Measurements from ENCODE around the gene SIK2. TPM values are rescaled to one million over a fixed set of nuclear protein-coding genes. Genes with fewer than 3 reads are reported as not detected.

Gene SIK2
- polyA plus RNA-seq, 3 donors, result 20.0 to 24.7 (median 23.9) TPM

GRCh38 chr11:111727431-111727830, 125.2 kb downstream of the SIK2 start:
- no peak for DNase-seq

GRCh38 chr11:111729071-111729830, 127.0 kb downstream of the SIK2 start:
- DNase-seq, result no peak

DNA sequence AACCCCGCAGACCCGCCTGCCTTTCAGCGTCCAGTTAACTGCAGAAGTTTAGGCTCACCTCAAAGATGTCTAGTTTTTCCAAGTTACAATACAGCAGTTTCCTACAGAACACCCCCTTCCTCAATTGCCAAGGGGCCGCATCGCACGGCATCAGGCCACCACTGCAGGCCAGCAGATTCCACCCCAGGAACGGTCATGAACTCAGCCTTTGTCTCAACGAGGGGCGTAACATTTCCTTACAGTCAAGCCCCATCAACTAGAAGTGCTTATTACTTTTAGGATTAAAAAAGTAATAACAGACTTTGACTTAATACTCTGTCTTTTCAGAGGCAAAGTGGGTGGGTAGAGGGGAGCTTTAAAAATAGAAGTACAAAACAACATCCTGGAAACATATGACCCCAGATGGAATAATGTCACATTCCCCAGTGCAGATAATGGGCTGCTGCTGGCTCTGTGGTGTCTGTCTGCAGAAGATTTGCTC, 127.6 kb downstream of the SIK2 start:
- no peak for DNase-seq

DNA sequence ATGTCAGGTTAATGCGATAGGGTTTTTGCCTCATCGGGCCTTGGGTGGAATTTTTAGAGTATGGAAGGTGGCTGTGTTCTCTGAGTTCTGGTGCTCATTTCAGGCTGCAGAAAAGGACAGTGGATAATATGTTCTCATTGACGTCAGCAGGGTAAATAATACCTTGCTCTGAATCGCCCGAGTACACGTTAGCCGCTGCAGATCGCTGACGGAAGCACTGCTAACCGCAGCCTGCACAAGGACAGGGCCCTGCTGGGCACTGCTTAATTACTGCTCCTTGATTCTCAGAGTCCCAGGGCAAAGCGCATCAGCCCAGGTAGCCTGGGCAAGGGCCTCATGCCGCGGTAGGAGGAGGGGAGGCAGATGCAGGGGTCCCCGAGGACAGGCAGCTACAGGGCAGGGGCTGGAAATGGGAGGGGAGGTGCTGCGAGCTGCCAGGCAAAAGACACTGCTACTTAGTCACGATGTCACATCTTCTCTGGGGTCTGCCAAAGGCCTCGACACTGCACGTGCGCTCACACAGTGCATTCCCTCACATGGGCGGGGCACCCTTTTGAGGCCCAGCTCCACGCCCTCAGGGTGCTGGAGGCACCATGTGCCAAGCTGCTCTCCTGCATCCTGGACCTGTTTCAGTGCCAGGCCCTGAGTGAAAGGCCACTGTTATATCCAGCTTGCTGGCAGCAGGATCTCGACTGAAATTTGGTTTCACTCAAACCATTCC, 128.8 kb downstream of the SIK2 start:
- peak; percentile 58 for DNase-seq

- no peak for DNase-seq
Measured at GRCh38 chr11:111731821-111732220, 129.6 kb downstream of the SIK2 start.

- no peak for DNase-seq
Measured at GRCh38 chr11:111733016-111733415, 130.8 kb downstream of the SIK2 start.

GRCh38 chr11:111733611-111734088, 131.4 kb downstream of the SIK2 start:
- no peak for DNase-seq

DNA sequence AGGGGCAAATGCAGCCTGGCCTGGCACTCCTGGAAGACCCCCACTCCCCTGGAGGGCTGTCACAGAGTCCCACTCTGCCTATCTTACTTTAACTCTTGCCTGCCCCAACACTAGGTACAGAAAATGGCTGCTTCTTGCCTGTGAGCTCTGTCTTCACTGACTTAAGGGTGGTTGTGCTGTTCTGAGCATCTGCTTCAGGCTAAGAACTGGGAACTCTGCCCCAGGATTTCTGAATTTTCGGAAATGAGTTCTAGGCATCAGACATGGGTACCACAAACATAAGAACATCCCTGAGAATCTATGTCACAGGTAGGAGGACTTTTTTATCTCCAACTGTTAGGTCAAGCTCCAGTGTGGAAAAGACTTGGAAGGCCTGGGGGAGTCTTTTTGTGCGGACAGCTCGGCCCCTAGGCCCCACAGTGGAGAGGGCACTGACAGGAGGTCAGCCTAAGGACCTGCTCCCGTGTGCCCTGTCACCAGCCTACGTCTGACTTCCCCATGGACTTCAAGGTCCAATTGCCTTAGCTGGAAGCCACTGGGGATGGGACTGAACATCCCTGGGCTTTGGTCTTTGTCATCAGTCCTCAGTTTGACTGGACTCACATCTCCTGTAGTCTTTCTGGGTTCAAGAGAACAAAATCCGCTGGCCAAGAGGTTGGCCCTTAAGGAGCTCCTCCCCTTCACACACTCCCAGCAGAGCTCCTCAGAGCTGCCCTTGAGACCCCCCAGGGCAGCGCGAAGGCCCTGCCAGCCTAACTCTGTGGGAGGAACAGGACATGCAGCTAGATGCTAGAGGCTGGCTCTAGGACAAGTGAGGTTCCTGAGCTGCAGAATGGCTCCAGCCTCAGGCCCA, 132.1 kb downstream of the SIK2 start:
- no peak for DNase-seq

DNA sequence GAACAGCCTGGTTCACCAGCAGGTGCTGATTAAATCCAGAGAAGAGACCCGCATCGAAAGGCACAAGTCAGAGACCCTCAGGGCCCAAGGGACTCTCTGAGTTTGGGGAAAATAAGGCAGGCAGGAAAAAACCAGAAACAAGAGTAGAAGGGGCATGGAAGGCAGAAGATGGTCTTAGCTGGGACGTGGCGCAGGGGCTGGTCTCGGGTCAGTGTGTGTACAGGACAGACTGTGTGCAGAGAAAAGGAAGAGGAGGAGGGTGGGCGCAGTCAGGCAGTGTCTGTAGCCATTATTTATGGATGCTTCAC, 132.7 kb downstream of the SIK2 start:
- no peak for DNase-seq

- DNase-seq, result peak; percentile 92
Measured at GRCh38 chr11:111735262-111736116, 133.2 kb downstream of the SIK2 start.

DNA sequence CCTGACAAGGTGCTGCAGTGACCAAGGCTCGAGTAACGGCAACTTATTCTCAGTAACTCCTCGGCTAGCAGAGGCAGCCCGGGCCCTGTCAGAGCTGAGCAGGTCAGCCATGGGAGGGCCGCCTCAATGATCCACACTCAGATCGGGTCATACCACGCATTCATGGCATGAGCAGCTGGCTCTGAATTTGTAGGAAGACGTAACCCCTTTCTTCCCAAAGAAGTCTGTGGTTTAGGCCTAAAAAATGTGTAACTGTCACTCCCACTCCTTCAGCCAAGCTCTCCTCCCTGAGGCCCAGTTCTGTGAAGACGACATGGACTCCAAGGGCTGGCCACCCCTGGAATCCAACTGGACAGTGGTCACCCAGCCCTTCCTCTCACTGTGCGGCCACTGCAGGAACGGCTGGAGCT, 133.9 kb downstream of the SIK2 start:
- DNase-seq, result no peak

DNA sequence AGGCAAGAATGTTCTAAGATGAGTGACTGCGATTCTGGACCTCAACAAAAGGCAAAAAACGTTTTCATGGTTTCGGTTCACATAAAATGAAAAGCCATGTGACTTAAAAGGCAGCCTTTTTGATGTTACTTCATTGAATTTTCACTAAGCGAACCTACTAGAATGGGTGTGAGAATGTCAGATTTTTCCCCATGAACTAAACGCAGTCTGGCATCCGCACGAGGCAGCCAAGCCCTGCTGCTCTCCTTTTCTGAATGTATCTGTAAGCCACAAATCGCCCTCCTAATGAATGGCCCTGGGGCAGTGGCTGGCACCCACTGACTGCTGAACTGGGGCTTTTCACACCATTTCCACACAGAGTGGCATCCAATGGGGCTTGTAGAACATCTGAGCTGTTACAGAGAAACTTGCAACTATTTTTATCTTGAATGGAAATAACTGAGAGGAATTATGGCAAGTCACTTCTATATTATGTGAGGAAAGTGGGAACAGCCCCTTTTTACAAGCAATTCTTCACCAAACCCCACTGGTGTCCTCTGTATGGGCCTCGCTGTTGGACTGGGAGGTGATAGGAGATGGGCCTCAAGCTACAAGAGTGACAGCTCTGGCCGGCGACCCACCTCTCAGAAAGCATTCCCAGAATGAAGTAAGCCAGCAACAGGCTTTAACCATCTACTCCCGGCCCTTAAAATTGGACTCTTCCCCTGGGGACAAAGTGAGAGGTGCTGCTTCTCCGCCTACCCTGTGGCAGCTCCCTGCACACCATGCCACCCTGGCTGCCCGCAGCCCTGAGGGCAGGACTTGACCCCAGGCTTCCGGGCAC, 134.6 kb downstream of the SIK2 start:
- no peak for DNase-seq

GRCh38 chr11:111737444-111738210, 135.4 kb downstream of the SIK2 start:
- DNase-seq, result no peak

GRCh38 chr11:111739299-111739698, 137.1 kb downstream of the SIK2 start:
- no peak for DNase-seq

GRCh38 chr11:111741751-111742150, 139.5 kb downstream of the SIK2 start:
- DNase-seq, result no peak

- no peak for DNase-seq
Measured at GRCh38 chr11:111743700-111744099, 141.5 kb downstream of the SIK2 start.

- no peak for DNase-seq
Measured at GRCh38 chr11:111745719-111746504, 143.7 kb downstream of the SIK2 start.

DNA sequence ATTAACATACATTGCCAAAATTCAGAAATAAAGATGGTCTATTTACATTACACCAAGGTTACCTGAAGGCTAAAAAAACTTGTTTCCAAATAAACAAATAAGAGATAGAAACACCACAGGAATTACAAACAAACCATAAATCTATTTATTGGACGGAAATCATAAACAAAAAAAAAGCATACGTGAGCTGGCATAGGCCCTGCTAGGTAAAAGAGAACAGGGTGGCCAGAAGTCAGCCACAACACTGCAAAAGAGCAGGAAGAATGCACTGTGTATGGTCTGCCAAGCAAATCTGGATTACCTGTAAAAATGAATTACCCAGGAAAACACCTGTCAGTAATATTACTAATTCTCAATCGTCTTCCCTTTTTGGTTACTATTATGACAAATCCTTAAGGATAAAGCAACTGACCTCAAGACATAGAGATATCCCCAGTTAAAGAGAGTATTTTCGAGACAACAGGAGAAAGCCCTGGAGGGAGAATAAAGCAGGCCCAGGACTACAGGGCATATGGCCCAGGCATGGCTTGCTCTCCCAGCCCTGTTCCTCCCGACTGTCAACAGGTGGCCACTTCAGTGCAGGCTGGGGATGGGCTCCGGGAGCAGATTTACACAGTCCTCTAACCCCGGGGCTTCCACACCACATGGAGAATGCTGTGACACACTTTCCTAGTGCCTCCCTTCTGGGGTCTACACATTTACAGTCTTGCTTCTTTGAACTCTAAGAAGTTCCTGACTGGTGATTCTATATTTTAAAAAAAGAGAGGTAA, 146.0 kb downstream of the SIK2 start:
- no peak for DNase-seq
